Activated CD4-positive, alpha-beta T cell treated with anti-CD3 and anti-CD28 coated beads, Interleukin-2, amount 50 U/mL, for 4 hours (primary cell): ENCODE measurements around the gene POLR2F.
"Not testable (repeated sequence)": the region's sequence is repeated elsewhere in the genome, so short reads cannot be mapped to it uniquely, and the experiment has no call there.

Experiments
- DNase-seq, 2 experiments: peaks; one replicate each; pipeline ENCODE4 v3.0.0-alpha.2; 2020

Gene POLR2F

GRCh38 chr22:37955825-37956397 is 2.4 kb downstream of the POLR2F start:
- not testable (repeated sequence) for DNase-seq

- DNase-seq: no peak
Observed at GRCh38 chr22:37957232-37957631, 3.7 kb downstream of the POLR2F start.

- DNase-seq: no peak
Observed at GRCh38 chr22:37959231-37959825, 5.8 kb downstream of the POLR2F start.

GRCh38 chr22:37961062-37961461 is 7.6 kb downstream of the POLR2F start:
- DNase-seq: no peak

- no peak for DNase-seq
Observed at GRCh38 chr22:37965940-37966664, 12.6 kb downstream of the POLR2F start.

- no peak for DNase-seq
Observed at GRCh38 chr22:37967147-37967546, 13.6 kb downstream of the POLR2F start.

- no peak for DNase-seq
Observed at GRCh38 chr22:37967637-37968451, 14.3 kb downstream of the POLR2F start.

GRCh38 chr22:37968452-37969251 is 15.2 kb downstream of the POLR2F start:
- DNase-seq: no peak

- no peak for DNase-seq
Observed at GRCh38 chr22:37970864-37971263, 17.4 kb downstream of the POLR2F start.

GRCh38 chr22:37971475-37972434 is 18.3 kb downstream of the POLR2F start:
- no peak for DNase-seq

GRCh38 chr22:37972527-37972926 is 19.0 kb downstream of the POLR2F start:
- no peak for DNase-seq

GRCh38 chr22:37973271-37974170 is 20.0 kb downstream of the POLR2F start:
- no peak for DNase-seq

- DNase-seq: no peak
Observed at GRCh38 chr22:37975153-37975552, 21.7 kb downstream of the POLR2F start.

- DNase-seq: not testable (repeated sequence)
Observed at GRCh38 chr22:37976022-37976421, 22.5 kb downstream of the POLR2F start.

GRCh38 chr22:37976547-37976946 is 23.0 kb downstream of the POLR2F start:
- no peak for DNase-seq

- no peak for DNase-seq
Observed at GRCh38 chr22:37979782-37980181, 26.3 kb downstream of the POLR2F start.

GRCh38 chr22:37981282-37982011 is 27.9 kb downstream of the POLR2F start:
- no peak for DNase-seq

- DNase-seq: no peak
Observed at GRCh38 chr22:37982151-37982785, 28.8 kb downstream of the POLR2F start.
